GM15510 (cell line): ENCODE data around the gene LLGL2.

Experiments used
- POLR2A ChIP-seq: IDR thresholded peaks from 3 replicates; pipeline ENCODE4 v1.6.1; 2011; ENCODE audit warnings: borderline replicate concordance; ENCODE audit not compliant: insufficient read length; ENCODE audit errors: extremely low read depth

The LLGL2 gene

GRCh38 chr17:75558666-75559530 lies 33.4 kb downstream of the LLGL2 start:
- TF ChIP-seq POLR2A, result no peak

DNA sequence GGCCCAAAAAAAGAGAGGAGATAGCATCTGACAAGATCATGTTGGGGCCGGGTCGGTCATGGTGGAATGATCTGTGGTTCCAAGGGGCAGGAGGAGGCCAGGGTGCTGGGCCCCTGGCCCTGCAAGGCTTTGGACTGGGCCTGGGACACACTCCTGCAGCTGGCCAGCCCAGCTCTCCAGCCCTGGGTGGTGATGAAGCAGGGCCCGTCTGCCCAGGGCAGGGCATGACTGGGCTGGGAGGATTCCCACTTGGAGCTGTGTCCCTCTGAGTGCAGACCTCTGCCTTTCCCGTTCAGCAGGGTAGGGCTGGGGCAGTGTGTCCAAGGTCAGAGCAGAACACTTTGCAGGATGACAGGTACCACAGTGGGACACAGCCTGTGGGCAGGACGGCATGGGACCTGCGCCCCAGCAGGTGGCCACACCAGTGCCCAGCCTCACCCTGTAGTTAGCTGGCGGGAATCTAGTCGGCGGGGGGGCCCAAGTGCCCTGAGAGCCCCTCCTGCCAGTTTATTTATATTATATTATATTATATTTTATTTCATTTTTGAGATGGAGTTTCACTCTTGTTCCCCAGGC lies 34.5 kb downstream of the LLGL2 start:
- no peak for TF ChIP-seq POLR2A

GRCh38 chr17:75561927-75562603 lies 36.6 kb downstream of the LLGL2 start:
- no peak for TF ChIP-seq POLR2A

- TF ChIP-seq POLR2A, result no peak
Measured at GRCh38 chr17:75563063-75563758, 37.7 kb downstream of the LLGL2 start.

DNA sequence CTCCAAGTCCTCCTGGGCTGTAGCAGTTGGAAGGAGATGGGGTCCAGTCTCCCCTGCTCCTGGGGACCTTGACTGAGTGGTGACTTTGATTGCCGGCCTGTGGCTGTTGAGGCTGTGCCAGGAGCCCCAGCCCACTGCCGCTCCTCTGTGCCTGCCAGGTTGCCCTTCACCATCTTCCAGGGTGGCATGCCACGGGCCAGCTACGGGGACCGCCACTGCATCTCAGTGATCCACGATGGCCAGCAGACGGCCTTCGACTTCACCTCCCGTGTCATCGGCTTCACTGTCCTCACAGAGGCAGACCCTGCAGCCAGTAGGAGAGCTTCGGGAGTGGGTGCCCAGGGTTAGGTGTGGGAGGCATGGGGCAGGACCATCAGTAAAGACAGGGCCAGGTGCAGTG lies 38.7 kb downstream of the LLGL2 start:
- TF ChIP-seq POLR2A, result no peak

DNA sequence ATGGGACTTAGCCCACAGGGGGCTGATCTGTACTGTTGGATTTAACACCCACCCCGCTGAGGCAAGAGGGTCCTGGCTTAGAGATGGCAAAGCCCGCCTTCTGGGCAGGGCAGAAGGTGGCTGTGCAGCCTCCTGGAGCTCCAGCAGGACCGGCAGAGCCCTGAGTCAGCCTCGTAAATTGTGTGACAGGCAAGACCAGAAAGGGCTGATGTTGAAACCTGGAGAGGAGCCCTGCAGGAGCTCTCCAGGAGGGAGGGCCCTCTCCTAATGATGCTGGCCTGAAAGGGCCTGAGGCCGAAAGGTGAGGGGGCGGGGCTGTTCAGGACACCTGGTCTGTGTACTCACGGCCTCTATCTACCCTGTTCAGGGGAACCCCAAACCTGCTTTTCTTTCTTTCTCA lies 39.6 kb downstream of the LLGL2 start:
- no peak for TF ChIP-seq POLR2A

GRCh38 chr17:75565618-75566017 lies 40.1 kb downstream of the LLGL2 start:
- TF ChIP-seq POLR2A, result no peak

DNA sequence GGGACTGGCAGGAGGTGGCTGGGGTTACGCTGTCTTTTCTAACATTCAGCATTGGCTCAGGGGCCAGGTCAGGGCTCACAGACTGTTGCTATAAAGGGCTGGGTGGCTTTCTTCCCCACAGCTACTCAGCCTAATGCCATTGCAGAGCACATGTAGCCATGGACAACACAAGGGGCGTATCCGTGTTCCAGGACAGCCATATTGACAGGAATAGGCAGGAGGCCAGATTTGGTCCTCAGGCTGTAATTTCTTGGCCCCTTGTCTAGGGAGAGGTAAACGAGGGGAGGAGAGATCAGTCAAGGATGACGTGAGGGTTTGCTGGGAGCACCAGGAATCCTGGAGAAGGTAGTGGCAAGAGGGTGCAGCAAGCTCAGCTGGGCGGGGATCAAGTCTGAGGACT lies 40.9 kb downstream of the LLGL2 start:
- no peak for TF ChIP-seq POLR2A

DNA sequence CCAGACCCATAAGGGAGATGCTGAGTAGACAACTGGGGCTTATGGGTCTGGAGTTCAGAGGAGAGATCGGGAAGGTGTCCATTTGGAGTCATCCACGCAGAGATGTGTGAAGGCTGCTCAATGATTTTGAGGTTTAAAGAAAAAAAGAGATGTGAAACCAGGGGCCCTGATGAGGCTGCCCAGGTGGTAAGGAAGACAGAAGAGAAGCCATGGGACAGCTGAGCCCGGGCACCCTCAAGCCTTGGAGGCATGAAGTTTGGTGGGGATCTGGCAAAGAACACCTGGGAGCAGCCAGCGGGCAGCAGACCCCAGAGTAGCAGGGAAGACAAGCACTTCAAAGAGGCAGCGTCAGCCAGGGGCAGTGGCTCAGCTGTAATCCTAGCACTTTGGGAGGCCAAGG lies 41.3 kb downstream of the LLGL2 start:
- TF ChIP-seq POLR2A, result no peak

GRCh38 chr17:75568412-75569255 lies 43.1 kb downstream of the LLGL2 start:
- no peak for TF ChIP-seq POLR2A

DNA sequence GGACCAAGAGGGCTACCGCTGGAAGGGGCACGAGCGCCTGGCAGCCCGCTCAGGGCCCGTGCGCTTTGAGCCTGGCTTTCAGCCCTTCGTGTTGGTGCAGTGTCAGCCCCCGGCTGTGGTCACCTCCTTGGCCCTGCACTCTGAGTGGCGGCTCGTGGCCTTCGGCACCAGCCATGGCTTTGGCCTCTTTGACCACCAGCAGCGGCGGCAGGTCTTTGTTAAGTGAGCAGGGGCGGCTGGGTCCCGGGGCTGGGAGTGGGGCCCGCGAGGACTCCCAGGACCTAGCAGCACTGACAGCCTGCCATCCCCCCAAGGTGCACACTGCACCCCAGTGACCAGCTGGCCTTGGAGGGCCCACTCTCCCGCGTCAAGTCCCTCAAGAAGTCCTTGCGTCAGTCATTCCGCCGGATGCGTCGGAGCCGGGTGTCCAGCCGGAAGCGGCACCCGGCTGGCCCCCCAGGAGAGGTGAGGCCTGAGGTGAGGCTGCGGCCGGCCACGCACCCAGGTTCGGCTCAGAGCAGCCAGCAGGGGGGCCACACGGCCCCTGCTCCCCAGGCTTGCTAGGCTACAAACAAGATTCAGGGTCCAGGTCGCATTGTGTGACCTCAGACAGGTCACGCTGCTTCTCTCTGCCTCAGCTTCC lies 44.7 kb downstream of the LLGL2 start:
- no peak for TF ChIP-seq POLR2A

- TF ChIP-seq POLR2A, result no peak
Measured at GRCh38 chr17:75570772-75571171, 45.3 kb downstream of the LLGL2 start.

DNA sequence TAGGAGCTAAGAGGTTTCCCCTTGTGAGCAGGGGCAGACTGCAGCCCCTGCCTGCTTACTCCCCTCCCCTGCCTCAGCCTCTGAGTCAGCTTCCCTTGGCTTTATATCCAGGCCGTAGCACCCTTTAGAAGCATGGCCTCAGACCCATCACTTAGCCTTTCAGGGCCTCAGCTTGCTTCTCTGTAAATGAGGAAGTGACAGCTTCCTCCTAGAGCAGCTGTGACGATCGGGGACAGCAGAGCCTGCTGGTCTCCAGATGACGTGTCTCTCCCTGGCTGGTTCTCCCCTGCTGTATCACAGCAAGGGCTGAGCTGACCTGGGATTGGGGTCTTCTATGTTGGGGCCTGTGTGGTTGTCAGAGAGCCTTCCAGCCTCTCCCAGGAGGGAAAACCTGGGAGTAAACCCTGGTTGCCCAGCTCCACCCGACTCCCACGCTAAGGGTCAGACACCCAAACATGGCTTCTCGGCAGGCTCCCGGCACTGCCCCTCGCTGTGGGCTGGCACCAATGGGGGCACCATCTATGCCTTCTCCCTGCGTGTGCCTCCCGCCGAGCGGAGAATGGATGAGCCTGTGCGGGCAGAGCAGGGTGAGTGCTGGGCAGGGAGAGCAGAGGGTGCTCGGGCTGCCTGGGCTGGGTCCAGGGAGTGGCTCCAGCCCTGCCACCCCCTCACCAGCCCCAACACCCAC lies 45.8 kb downstream of the LLGL2 start:
- TF ChIP-seq POLR2A, result no peak

DNA sequence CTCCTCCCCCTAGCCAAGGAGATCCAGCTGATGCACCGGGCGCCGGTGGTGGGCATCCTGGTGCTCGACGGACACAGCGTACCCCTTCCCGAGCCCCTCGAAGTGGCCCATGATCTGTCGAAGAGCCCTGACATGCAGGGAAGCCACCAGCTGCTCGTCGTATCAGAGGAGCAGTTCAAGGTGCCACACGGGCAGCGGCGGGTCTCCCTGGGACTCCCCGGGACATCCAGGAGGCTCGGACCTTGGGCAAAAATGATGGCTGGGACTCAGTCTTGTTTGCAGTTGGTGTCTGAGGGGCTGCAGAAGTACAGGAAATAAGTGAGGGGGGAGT lies 46.4 kb downstream of the LLGL2 start:
- TF ChIP-seq POLR2A, result no peak
